Neuronal stem cell (in vitro differentiated cells): Measurements from ENCODE around the gene NOL4L.

Source experiments
- DNase-seq: peaks from one replicate; pipeline ENCODE4 v3.0.0-alpha.2; 2013; ENCODE audit warnings: low spot score
- H2AFZ ChIP-seq: one replicate; pipeline ENCODE4 v1.6.1; 2013; ENCODE audit warnings: mild to moderate bottlenecking, low read length, inconsistent platforms
- H2AK5ac ChIP-seq: 2 replicates; pipeline ENCODE4 v1.6.1; 2013; ENCODE audit warnings: low read depth, mild to moderate bottlenecking, inconsistent platforms, low read length, moderate library complexity, mixed read lengths
- H2BK120ac ChIP-seq: 2 replicates; pipeline ENCODE4 v1.6.1; 2013; ENCODE audit warnings: low read depth, mild to moderate bottlenecking, inconsistent platforms, low read length, moderate library complexity, mixed read lengths
- H2BK12ac ChIP-seq: one replicate; pipeline ENCODE4 v1.6.1; 2013; ENCODE audit warnings: low read length, inconsistent platforms
- H2BK15ac ChIP-seq: 2 replicates; pipeline ENCODE4 v1.6.1; 2013; ENCODE audit warnings: mild to moderate bottlenecking, low read length, inconsistent platforms, mixed read lengths
- H2BK5ac ChIP-seq: one replicate; pipeline ENCODE4 v1.6.1; 2013; ENCODE audit warnings: inconsistent platforms, mild to moderate bottlenecking, low read length, moderate library complexity
- H3K14ac ChIP-seq: one replicate; pipeline ENCODE4 v1.6.1; 2013; ENCODE audit warnings: low read length, inconsistent platforms
- H3K18ac ChIP-seq: 2 replicates; pipeline ENCODE4 v1.6.1; 2013; ENCODE audit warnings: low read length, inconsistent platforms
- H3K23ac ChIP-seq: 2 replicates; pipeline ENCODE4 v1.6.1; 2013; ENCODE audit warnings: low read depth, mild to moderate bottlenecking, mixed read lengths, low read length, inconsistent platforms; ENCODE audit not compliant: poor library complexity
- H3K27ac ChIP-seq: replicated peaks from 3 replicates; pipeline ENCODE4 v1.5.1; 2013; ENCODE audit warnings: low read length, inconsistent platforms
- H3K27me3 ChIP-seq, 3 experiments: 2 replicates each; pipeline ENCODE4 v1.6.1; 2013; ENCODE audit warnings: low read length in 3 of 3, mild to moderate bottlenecking in 2 of 3, inconsistent platforms in 1 of 3, low read depth in 1 of 3, mixed read lengths in 1 of 3, moderate library complexity in 1 of 3; ENCODE audit not compliant: control insufficient read depth in 3 of 3, insufficient read depth in 3 of 3
- H3K36me3 ChIP-seq, 2 donors: replicated peaks in 1 of 2; 2 replicates each; pipeline ENCODE4 v1.6.1; 2013; ENCODE audit warnings: low read length in 2 of 2; ENCODE audit not compliant: control insufficient read depth in 2 of 2, insufficient read depth in 2 of 2
- H3K4ac ChIP-seq: 2 replicates; pipeline ENCODE4 v1.6.1; 2013; ENCODE audit warnings: inconsistent platforms, mild to moderate bottlenecking, low read length, moderate library complexity
- H3K4me1 ChIP-seq, 2 donors: 1 replicate in 1 of 2; 2 replicates in 1 of 2; pipeline ENCODE4 v1.6.1; 2013; ENCODE audit warnings: low read length in 2 of 2, low read depth in 1 of 2; ENCODE audit not compliant: control insufficient read depth in 2 of 2, insufficient read depth in 1 of 2
- H3K4me2 ChIP-seq: one replicate; pipeline ENCODE4 v1.6.1; 2013; ENCODE audit warnings: mild to moderate bottlenecking, low read length, inconsistent platforms; ENCODE audit not compliant: insufficient read depth, poor library complexity, severe bottlenecking
- H3K4me3 ChIP-seq, 2 donors: 2 replicates each; pipeline ENCODE4 v1.5.1; 2013; ENCODE audit warnings: low read length in 2 of 2, mild to moderate bottlenecking in 2 of 2, inconsistent platforms in 1 of 2, moderate library complexity in 1 of 2
- H3K79me1 ChIP-seq: one replicate; pipeline ENCODE4 v1.6.1; 2013; ENCODE audit warnings: low read depth, mild to moderate bottlenecking, inconsistent platforms, low read length, moderate library complexity
- H3K9ac ChIP-seq: one replicate; pipeline ENCODE4 v1.6.1; 2013; ENCODE audit warnings: mild to moderate bottlenecking, low read depth, low read length, inconsistent platforms; ENCODE audit not compliant: poor library complexity
- H3K9me3 ChIP-seq, 2 donors: replicated peaks in 1 of 2; 2 replicates each; pipeline versions ENCODE3 to v1.6.1; 2013; ENCODE audit warnings: low read length in 2 of 2, mild to moderate bottlenecking in 2 of 2, inconsistent platforms in 1 of 2, low read depth in 1 of 2, mixed read lengths in 1 of 2, moderate library complexity in 1 of 2; ENCODE audit not compliant: control insufficient read depth in 2 of 2, insufficient read depth in 1 of 2
- H4K8ac ChIP-seq: one replicate; pipeline ENCODE4 v1.6.1; 2013; ENCODE audit warnings: low read depth, mild to moderate bottlenecking, inconsistent platforms, low read length, moderate library complexity
- H4K91ac ChIP-seq: one replicate; pipeline ENCODE4 v1.6.1; 2013; ENCODE audit warnings: low read length, low read depth, mild to moderate bottlenecking, inconsistent platforms; ENCODE audit not compliant: poor library complexity
- WGBS, 2 donors: extraction: QIAGEN DNeasy Blood & Tissue Kit; methylation state at CpG; one replicate each; pipeline ENCODE4 v1.1.7; 2013; ENCODE audit warnings: missing lambda C conversion rate in 2 of 2, mixed read lengths in 1 of 2; ENCODE audit not compliant: insufficient read length in 2 of 2, insufficient replicate concordance in 1 of 2; ENCODE audit errors: extremely low coverage in 2 of 2; 5-methylcytosine and 5-hydroxymethylcytosine counted together

The NOL4L gene

DNA sequence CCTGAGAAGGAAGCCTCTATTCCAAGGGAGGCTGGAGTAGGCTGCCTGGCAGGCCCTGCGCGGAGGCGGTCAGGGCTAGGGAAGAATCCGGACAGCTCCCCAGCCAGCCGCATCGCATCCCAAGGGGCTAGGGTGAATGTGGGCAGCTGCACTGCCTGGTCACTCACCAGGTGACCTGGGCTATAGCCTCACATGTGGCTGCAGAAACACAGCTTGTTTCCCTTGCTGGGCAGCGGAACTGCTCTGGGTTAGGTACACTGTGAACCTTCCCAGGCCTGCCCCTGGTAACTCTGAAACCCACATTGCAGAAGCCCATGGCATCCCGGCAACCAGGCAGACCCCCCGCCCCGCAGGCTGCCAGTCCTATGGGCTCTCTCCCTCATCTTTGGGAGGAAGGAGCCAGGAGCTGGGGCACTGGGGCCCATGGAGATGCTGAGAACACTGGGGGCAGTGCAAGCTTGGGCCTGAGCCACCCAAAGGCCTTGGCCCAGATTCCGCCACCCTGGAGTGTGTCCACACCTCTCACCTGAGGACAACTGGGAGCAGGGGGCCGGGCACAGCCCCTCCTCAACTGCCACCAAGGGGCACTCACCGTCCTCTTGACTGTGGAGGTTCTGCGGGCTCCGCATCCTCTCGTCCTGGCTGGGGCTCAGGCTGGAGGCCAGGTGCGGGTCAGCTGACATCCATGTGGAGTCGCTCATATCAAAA is 111.0 kb downstream of the NOL4L start:
- Histone ChIP-seq H3K14ac (peak overlapping the region; percentile 87), H3K4me2 (peak overlapping the region; percentile 35), H3K36me3 (peaks cover 9 to 43% of the 10 kb centered on the region in 2 donors), H2BK12ac (peak overlapping the region; percentile 89), H3K4ac (peak overlapping the region; percentile 72), H2BK15ac (peak overlapping the region; percentile 99), H3K79me1 (peaks cover 34% of the 10 kb centered on the region), H2AFZ (no peak overlapping the region), H2AK5ac (peak overlapping the region; percentile 99), H3K9ac (peak overlapping the region; percentile 73), H2BK5ac (peak overlapping the region; percentile 82), H3K27ac (peak overlapping the region; percentile 76), H2BK120ac (peak overlapping the region; percentile 100), H3K23ac (peak overlapping the region; percentile 68), H3K9me3 (no peaks in the 10 kb centered on the region), H3K27me3 (no peaks in the 10 kb centered on the region), H3K18ac (peak overlapping the region; percentile 99), H4K8ac (no peak overlapping the region), H4K91ac (peak overlapping the region; percentile 87), H3K4me3 (peak overlapping the region in 1 of 2 donors; percentile 47), H3K4me1 (peaks cover 47 to 57% of the 10 kb centered on the region in 2 donors)
- DNase-seq, result no peak
- WGBS, 2 donors, result no CpG with 5 or more reads among the region's 18 CpGs

DNA sequence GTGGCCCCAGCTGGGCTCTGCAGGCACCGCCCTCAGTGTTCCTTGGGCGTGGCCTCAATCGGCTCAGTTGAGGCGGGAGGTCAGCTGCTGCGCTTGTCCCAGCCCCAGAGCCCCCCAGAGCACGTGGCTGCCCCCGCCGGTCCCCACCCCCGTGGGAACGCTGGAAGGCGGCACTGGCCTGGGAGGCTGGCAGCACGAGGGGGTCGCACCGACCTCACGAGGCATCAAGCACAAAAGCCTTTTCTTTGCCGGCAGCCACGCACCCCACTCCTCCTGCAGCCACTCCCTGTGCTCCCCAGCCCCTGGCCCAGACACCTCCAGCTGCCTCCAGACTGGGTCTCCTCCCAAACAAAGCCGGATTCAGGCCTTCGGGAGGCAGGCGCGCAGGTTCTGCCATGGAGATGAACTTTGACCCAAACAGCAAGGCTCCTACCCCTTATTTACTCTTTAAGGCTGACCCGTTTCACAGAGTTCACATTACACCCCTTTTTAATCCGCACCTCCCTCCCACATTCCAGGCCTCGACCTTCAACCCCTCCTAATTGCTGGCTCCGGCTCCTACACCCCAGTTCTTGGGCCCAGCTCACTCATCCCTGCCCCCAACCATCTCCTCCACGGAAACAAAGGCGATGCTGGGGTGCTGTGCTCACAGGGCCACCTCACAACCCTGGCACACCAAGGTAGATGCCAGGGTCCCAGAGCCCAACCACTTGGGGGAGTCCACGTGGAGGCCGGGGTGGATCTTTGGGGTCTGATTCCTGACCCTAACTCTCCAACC is 111.7 kb downstream of the NOL4L start:
- Histone ChIP-seq H3K27ac (peak overlapping the region; percentile 76), H3K23ac (peak overlapping the region; percentile 76), H2AFZ (no peak overlapping the region), H3K9ac (peak overlapping the region; percentile 84), H3K79me1 (peaks cover 31% of the 10 kb centered on the region), H2BK15ac (peak overlapping the region; percentile 99), H2BK5ac (peak overlapping the region; percentile 82), H3K27me3 (no peaks in the 10 kb centered on the region), H2AK5ac (peak overlapping the region; percentile 99), H3K4me2 (peak overlapping the region; percentile 35), H3K18ac (peak overlapping the region; percentile 99), H4K8ac (no peak overlapping the region), H3K4me1 (peaks cover 47 to 57% of the 10 kb centered on the region in 2 donors), H3K14ac (peak overlapping the region; percentile 49), H3K9me3 (no peaks in the 10 kb centered on the region), H4K91ac (peak overlapping the region; percentile 90), H3K4ac (peak overlapping the region; percentile 77), H3K4me3 (peak overlapping the region in 1 of 2 donors; percentile 16), H3K36me3 (peaks cover 9 to 47% of the 10 kb centered on the region in 2 donors), H2BK120ac (peak overlapping the region; percentile 100), H2BK12ac (peak overlapping the region; percentile 99)
- no CpG with 5 or more reads among the region's 29 CpGs for WGBS, 2 donors
- DNase-seq, result peak; percentile 82

DNA sequence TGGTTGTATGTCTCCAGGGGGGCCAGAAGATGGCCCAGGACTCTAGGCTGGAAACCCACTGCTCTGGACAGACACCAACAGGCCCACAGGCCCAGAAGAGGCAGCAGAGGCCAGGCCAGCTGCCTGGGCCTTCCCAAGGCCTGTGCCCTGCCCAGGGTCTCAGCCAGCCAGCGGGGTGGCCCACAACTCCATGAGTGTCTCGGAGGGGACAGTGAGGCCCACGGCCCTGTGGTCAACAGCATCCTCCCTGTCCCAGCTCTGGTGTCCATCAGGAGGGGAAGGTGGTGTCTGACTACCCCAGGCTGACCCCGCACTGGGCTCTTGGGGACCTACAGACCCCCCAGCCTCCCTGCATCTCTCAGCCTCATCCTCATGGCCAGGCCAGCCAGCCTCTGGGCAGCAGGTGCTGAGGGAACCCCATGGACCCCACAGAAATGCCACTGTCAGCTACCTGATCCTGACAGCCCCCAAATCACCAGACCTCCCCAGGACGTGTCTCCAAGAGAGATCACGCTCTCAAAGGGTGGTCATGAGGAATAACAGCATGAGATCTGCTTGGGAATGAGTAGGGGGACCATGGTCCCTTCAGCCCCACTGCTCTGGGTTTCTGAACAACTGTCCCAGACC is 112.4 kb downstream of the NOL4L start:
- H2AFZ ChIP-seq, result no peak overlapping the region
- no CpG with 5 or more reads among the region's 6 CpGs for WGBS, 2 donors
- no peak overlapping the region for H4K8ac ChIP-seq
- peak overlapping the region; percentile 99 for H3K18ac ChIP-seq
- no peak for DNase-seq
- peaks cover 26% of the 10 kb centered on the region for H3K79me1 ChIP-seq
- no peaks in the 10 kb centered on the region for H3K27me3 ChIP-seq
- H3K36me3 ChIP-seq, result peaks cover 9 to 47% of the 10 kb centered on the region in 2 donors
- peak overlapping the region; percentile 76 for H3K27ac ChIP-seq
- H3K14ac ChIP-seq, result peak overlapping the region; percentile 49
- peak overlapping the region; percentile 90 for H4K91ac ChIP-seq
- peak overlapping the region; percentile 99 for H2BK12ac ChIP-seq
- H3K4me3 ChIP-seq, result no peak overlapping the region
- H3K4me2 ChIP-seq, result no peak overlapping the region
- peak overlapping the region; percentile 82 for H2BK5ac ChIP-seq
- H2AK5ac ChIP-seq, result peak overlapping the region; percentile 99
- no peaks in the 10 kb centered on the region for H3K9me3 ChIP-seq
- H2BK15ac ChIP-seq, result peak overlapping the region; percentile 99
- peak overlapping the region; percentile 76 for H3K23ac ChIP-seq
- H2BK120ac ChIP-seq, result peak overlapping the region; percentile 75
- H3K4ac ChIP-seq, result peak overlapping the region; percentile 77
- peak overlapping the region; percentile 84 for H3K9ac ChIP-seq
- peaks cover 47 to 57% of the 10 kb centered on the region in 2 donors for H3K4me1 ChIP-seq
